Lower leg skin (tissue), 3 donors: ENCODE results near the gene PIF1.

ENCODE experiments used
- CTCF ChIP-seq, 3 donors: fragments of 450-650 bp; IDR thresholded peaks; one replicate each; pipeline ENCODE4 v1.5.1; 2016; ENCODE audit warnings: antibody characterized with exemption in 3 of 3, mild to moderate bottlenecking in 3 of 3, moderate library complexity in 2 of 3
- POLR2A ChIP-seq, 2 donors: fragments of 450-650 bp; IDR thresholded peaks; one replicate each; pipeline ENCODE4 v1.6.1; 2016 to 2017; ENCODE audit warnings: antibody characterized with exemption in 2 of 2, mild to moderate bottlenecking in 1 of 2, moderate library complexity in 1 of 2

- TF ChIP-seq POLR2A (IDR thresholded peaks at IDR 0.05) (no peak), CTCF (IDR thresholded peaks at IDR 0.05) (no peak)
Measured at GRCh38 chr15:64851503-64851840, 26.0 kb upstream of the PIF1 start.
